H9 (cell line): ENCODE results near the gene NCAPH2. TPM values are rescaled to one million over a fixed set of nuclear protein-coding genes. Genes with fewer than 3 reads are reported as not detected.

Experiments
- DNase-seq: peaks from one replicate; pipeline ENCODE4 v3.0.0-alpha.2; 2017
- H2AFZ ChIP-seq: one replicate; pipeline ENCODE4 v1.6.1; 2013; ENCODE audit warnings: mild to moderate bottlenecking, low read length, control low read depth, moderate library complexity
- H2AK5ac ChIP-seq: 2 replicates; pipeline ENCODE4 v1.6.1; 2013; ENCODE audit warnings: low read length, control low read depth, mixed read lengths; ENCODE audit not compliant: insufficient read length
- H2BK120ac ChIP-seq: one replicate; pipeline ENCODE4 v1.6.1; 2013; ENCODE audit warnings: low read depth, mild to moderate bottlenecking, low read length, control low read depth, inconsistent platforms; ENCODE audit not compliant: poor library complexity, severe bottlenecking
- H2BK12ac ChIP-seq: 2 replicates; pipeline ENCODE4 v1.6.1; 2013; ENCODE audit warnings: low read length, control low read depth, mixed read lengths, low read depth; ENCODE audit not compliant: insufficient read length
- H2BK15ac ChIP-seq: 2 replicates; pipeline ENCODE4 v1.6.1; 2013; ENCODE audit warnings: low read depth, low read length, control low read depth
- H2BK20ac ChIP-seq: one replicate; pipeline ENCODE4 v1.6.1; 2013; ENCODE audit warnings: low read depth, mild to moderate bottlenecking, low read length, control low read depth, inconsistent platforms; ENCODE audit not compliant: poor library complexity, severe bottlenecking
- H2BK5ac ChIP-seq: 2 replicates; pipeline ENCODE4 v1.6.1; 2013; ENCODE audit warnings: low read length, control low read depth, mixed read lengths; ENCODE audit not compliant: insufficient read length
- H3K14ac ChIP-seq: 2 replicates; pipeline ENCODE4 v1.6.1; 2013; ENCODE audit warnings: low read length, control low read depth; ENCODE audit not compliant: insufficient read depth
- H3K18ac ChIP-seq: 2 replicates; pipeline ENCODE4 v1.6.1; 2013; ENCODE audit warnings: low read depth, mild to moderate bottlenecking, mixed read lengths, low read length, control low read depth; ENCODE audit not compliant: insufficient read length
- H3K23ac ChIP-seq: 2 replicates; pipeline ENCODE4 v1.6.1; 2013; ENCODE audit warnings: low read length, control low read depth, mixed read lengths, low read depth; ENCODE audit not compliant: insufficient read length
- H3K23me2 ChIP-seq: 2 replicates; pipeline ENCODE4 v1.6.1; 2013; ENCODE audit warnings: low read depth, mild to moderate bottlenecking, mixed read lengths, low read length, control low read depth; ENCODE audit not compliant: insufficient read length, poor library complexity, severe bottlenecking
- H3K27ac ChIP-seq: 2 replicates; pipeline ENCODE4 v1.5.1; 2013; ENCODE audit warnings: low read length, control low read depth, mixed read lengths, low read depth; ENCODE audit not compliant: insufficient read length
- H3K27me3 ChIP-seq: 2 replicates; pipeline ENCODE4 v1.6.1; 2013; ENCODE audit warnings: low read length, control low read depth, inconsistent platforms; ENCODE audit not compliant: insufficient read depth
- H3K4ac ChIP-seq: 2 replicates; pipeline ENCODE4 v1.6.1; 2013; ENCODE audit warnings: low read depth, mild to moderate bottlenecking, control low read depth, inconsistent platforms, low read length, moderate library complexity
- H3K4me1 ChIP-seq: 2 replicates; pipeline ENCODE4 v1.6.1; 2013; ENCODE audit warnings: low read length, control low read depth, inconsistent platforms; ENCODE audit not compliant: insufficient read depth
- H3K4me2 ChIP-seq: 2 replicates; pipeline ENCODE4 v1.6.1; 2013; ENCODE audit warnings: low read length, control low read depth, mixed read lengths; ENCODE audit not compliant: insufficient read length, insufficient read depth
- H3K56ac ChIP-seq: 2 replicates; pipeline ENCODE4 v1.6.1; 2013; ENCODE audit warnings: low read depth, mild to moderate bottlenecking, mixed read lengths, low read length, control low read depth; ENCODE audit not compliant: insufficient read length
- H3K79me1 ChIP-seq: 2 replicates; pipeline ENCODE4 v1.6.1; 2013; ENCODE audit warnings: low read depth, mild to moderate bottlenecking, moderate library complexity, low read length, control low read depth, inconsistent platforms; ENCODE audit not compliant: insufficient read depth, poor library complexity, severe bottlenecking
- H3K79me2 ChIP-seq: 2 replicates; pipeline ENCODE4 v1.6.1; 2013; ENCODE audit warnings: low read length, control low read depth, inconsistent platforms; ENCODE audit not compliant: insufficient read depth
- H3K9ac ChIP-seq: 2 replicates; pipeline ENCODE4 v1.6.1; 2013; ENCODE audit warnings: low read length, control low read depth, mixed read lengths; ENCODE audit not compliant: insufficient read length; ENCODE audit errors: extremely low read depth
- H3K9me3 ChIP-seq: one replicate; pipeline ENCODE4 v1.6.1; 2013; ENCODE audit warnings: low read depth, low read length, inconsistent platforms; ENCODE audit not compliant: control insufficient read depth
- H3T11ph ChIP-seq: one replicate; pipeline ENCODE4 v1.6.1; 2013; ENCODE audit warnings: mild to moderate bottlenecking, low read length, control low read depth, inconsistent platforms
- H4K20me1 ChIP-seq: one replicate; pipeline ENCODE4 v1.6.1; 2013; ENCODE audit not compliant: control insufficient read depth, insufficient read length, insufficient read depth
- H4K5ac ChIP-seq: 2 replicates; pipeline ENCODE4 v1.6.1; 2013; ENCODE audit warnings: low read depth, mild to moderate bottlenecking, mixed read lengths, low read length, control low read depth; ENCODE audit not compliant: insufficient read length
- H4K8ac ChIP-seq: replicated peaks from 2 replicates; pipeline ENCODE4 v1.6.1; 2013; ENCODE audit warnings: low read length, control low read depth, mixed read lengths, low read depth; ENCODE audit not compliant: insufficient read length
- H4K91ac ChIP-seq: 2 replicates; pipeline ENCODE4 v1.6.1; 2013; ENCODE audit warnings: low read depth, mild to moderate bottlenecking, moderate library complexity, mixed read lengths, low read length, control low read depth; ENCODE audit not compliant: insufficient read length
- H3K27ac Mint-ChIP-seq, 3 experiments: 2 replicates in 2 of 3; 3 replicates in 1 of 3; pipeline ENCODE4 v1.8.0; 2020 to 2021; ENCODE audit warnings: mixed read lengths in 3 of 3, mild to moderate bottlenecking in 1 of 3, moderate library complexity in 1 of 3
- H3K27me3 Mint-ChIP-seq: 2 replicates; pipeline ENCODE4 v1.8.0; 2021; ENCODE audit warnings: low read depth, mild to moderate bottlenecking, moderate library complexity, mixed read lengths
- H3K36me3 Mint-ChIP-seq, 3 experiments: 2 replicates in 2 of 3; 3 replicates in 1 of 3; pipeline ENCODE4 v1.8.0; 2020 to 2021; ENCODE audit warnings: low read depth in 3 of 3, mixed read lengths in 3 of 3; ENCODE audit not compliant: insufficient read depth in 1 of 3
- H3K4me1 Mint-ChIP-seq, 2 experiments: 2 replicates each; pipeline ENCODE4 v1.8.0; 2020; ENCODE audit warnings: mixed read lengths in 2 of 2
- H3K4me3 Mint-ChIP-seq, 2 experiments: 2 replicates in 1 of 2; 3 replicates in 1 of 2; pipeline ENCODE4 v1.8.0; 2020 to 2021; ENCODE audit warnings: mild to moderate bottlenecking in 2 of 2, mixed read lengths in 2 of 2, moderate library complexity in 1 of 2
- H3K9me3 Mint-ChIP-seq, 2 experiments: 2 replicates in 1 of 2; 3 replicates in 1 of 2; pipeline ENCODE4 v1.8.0; 2020; ENCODE audit warnings: mild to moderate bottlenecking in 2 of 2, mixed read lengths in 2 of 2, moderate library complexity in 1 of 2
- CTCF ChIP-seq: fragments of 200-600 bp; sonication (generic); conservative IDR thresholded peaks from 3 replicates; pipeline ENCODE4 v1.8.0; 2021; ENCODE audit warnings: antibody characterized with exemption, mild to moderate bottlenecking
- WGBS: extraction: QIAGEN DNeasy Blood & Tissue Kit; methylation state at CpG from one replicate; pipeline ENCODE4 v1.1.7; 2013; ENCODE audit warnings: missing lambda C conversion rate, low lambda C conversion rate, mixed read lengths; ENCODE audit not compliant: insufficient read length; ENCODE audit errors: extremely low coverage; 5-methylcytosine and 5-hydroxymethylcytosine counted together
- total RNA-seq: library from RNA; stranded (reverse); gene quantifications from 2 replicates; pipeline ENCODE4 v1.2.1, GENCODE V29; 2021

Gene NCAPH2
- total RNA-seq, 1 experiment from 2014 or later: 76.2 TPM

- WGBS: no CpG with 5 or more reads among the region's 23 CpGs
Measured at GRCh38 chr22:50487290-50488005, 20.6 kb upstream of the NCAPH2 start.

More at GRCh38 chr22:50487290-50488005, 20.6 kb upstream of the NCAPH2 start:
- Histone ChIP-seq H3K9me3 (no peaks in the 10 kb centered on the region), H2BK12ac (no peak overlapping the region), H2BK15ac (no peak overlapping the region), H4K8ac (no peak overlapping the region), H2BK5ac (no peak overlapping the region), H2AK5ac (no peak overlapping the region), H3K56ac (no peak overlapping the region), H3K4me1 (no peaks in the 10 kb centered on the region), H3K9ac (no peak overlapping the region), H3K14ac (no peak overlapping the region), H3K79me1 (no peaks in the 10 kb centered on the region), H2AFZ (no peak overlapping the region), H3K27ac (no peak overlapping the region), H3K23me2 (no peaks in the 10 kb centered on the region), H4K20me1 (no peaks in the 10 kb centered on the region), H3K23ac (no peak overlapping the region), H3T11ph (no peak overlapping the region), H3K4ac (no peak overlapping the region), H3K18ac (no peak overlapping the region), H3K4me2 (no peak overlapping the region), H3K27me3 (no peaks in the 10 kb centered on the region), H2BK120ac (no peak overlapping the region), H2BK20ac (no peak overlapping the region), H3K79me2 (no peaks in the 10 kb centered on the region), H4K5ac (no peak overlapping the region), H4K91ac (no peak overlapping the region)
- peaks cover 0 to 2% (median 0%) of the 10 kb centered on the region in 3 experiments; a peak in 1 of 7 replicates for H3K36me3 Mint-ChIP-seq
- DNase-seq: no peak
- no peak for TF ChIP-seq CTCF
- peaks cover 3 to 6% of the 10 kb centered on the region in 2 experiments; a peak in 2 of 4 replicates for H3K4me1 Mint-ChIP-seq
- no peak overlapping the region for H3K4me3 Mint-ChIP-seq
- peaks cover 6% of the 10 kb centered on the region for H3K27me3 Mint-ChIP-seq
- no peaks in the 10 kb centered on the region for H3K9me3 Mint-ChIP-seq
- H3K27ac Mint-ChIP-seq: no peak overlapping the region
